HG03439 (cell line): ENCODE results near the gene ARHGAP15.
"Not testable (repeated sequence)": the region's sequence is repeated elsewhere in the genome, so short reads cannot be mapped to it uniquely, and the experiment has no call there.

Source experiments
- ATAC-seq: cut with Tn5 transposase; IDR thresholded peaks from one replicate; pipeline ENCODE4 v1.9.1; 2021; ENCODE audit warnings: mild to moderate bottlenecking, moderate library complexity; ENCODE audit not compliant: unreplicated experiment

ARHGAP15 gene

DNA sequence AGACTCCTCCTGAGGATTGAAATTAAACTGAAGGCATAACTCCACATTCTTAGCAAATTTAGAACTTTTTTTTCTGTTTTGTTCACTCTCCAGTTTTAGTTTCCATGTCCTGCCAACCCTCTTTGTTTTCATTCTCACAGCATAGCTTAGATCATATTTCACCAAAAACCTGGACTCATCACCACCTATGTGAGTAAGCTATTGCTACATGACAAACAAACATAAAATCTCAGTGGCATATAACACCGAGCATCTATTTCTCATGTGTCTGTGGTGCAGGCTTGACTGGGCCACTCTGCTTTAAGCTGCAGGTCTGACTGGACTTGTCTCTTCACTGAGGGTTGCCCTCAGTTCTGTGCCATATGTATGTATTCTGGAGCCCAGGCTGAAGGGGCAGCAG lies 385.2 kb downstream of the ARHGAP15 start:
- no peak for ATAC-seq

DNA sequence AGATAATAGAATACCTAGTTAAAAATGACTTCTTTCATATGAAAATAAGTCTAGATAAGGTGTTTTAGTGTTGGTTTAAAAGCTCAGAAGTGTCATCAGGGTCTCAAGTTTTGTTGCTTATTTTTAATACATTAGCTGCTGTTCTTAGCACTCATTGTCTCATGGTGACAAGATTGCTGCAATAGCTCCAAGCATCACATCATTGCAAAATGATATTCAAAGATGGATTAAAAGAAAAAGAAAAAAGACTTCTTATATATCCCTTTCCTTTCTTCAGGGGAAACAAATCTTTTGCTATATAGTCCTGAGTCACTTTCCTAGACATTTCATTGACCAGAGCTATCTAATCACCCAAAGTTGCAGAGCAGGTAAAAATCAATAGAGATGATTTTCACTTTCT lies 386.1 kb downstream of the ARHGAP15 start:
- no peak for ATAC-seq

DNA sequence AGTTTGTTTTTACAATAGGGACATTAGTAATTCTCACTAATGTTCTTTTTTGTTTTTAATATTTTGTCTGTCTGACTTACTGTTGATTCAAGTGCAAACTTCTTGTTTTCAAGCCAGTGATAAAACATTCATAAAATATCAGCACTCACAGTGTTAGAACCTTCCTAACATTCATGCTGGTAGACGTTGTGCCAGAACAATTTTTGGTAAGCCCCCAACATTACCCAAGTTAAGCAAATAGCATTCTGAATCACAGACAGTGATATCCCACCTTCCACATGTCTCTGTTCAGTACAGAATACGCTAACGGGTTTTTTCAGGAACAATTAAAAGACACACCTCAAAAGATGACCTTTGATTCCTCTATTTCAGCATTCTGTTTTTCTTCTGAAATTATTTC lies 390.3 kb downstream of the ARHGAP15 start:
- no peak for ATAC-seq

DNA sequence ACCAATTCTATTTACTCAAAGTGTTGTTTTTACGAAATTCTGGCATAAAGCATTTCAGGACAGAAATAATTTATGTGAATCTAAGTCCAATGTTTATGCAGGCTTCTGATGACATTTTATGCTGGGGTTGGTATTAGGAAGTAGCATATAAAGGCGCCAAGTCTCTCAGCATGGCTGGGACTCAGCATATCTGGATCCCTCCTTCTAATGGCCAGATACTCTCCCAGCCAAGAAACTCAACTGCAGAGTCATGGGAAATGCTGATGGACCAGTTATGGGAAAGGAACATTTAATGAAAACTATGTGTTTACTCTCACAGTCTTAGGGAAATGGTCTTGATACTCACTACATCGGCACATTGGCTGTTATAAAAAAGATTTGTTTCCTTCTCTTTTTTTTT lies 392.2 kb downstream of the ARHGAP15 start:
- no peak for ATAC-seq

DNA sequence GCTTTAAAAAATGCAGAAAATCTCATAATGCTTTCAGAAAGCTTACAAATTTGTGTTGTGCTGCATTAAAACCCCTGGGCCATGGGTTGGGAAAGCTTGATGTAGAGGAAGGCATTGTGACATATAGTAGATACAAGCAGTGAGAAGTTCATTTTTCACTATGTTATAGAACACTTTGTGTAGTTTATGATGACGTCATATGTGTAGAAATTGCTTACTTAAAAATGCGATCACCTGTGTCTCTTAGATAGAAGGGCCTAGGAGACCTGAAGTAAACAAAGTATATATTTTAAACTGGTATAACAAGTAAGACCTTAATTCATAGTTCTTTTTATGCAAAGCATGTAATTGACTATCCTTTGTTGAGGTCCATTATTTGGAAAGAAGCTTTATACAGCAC lies 393.5 kb downstream of the ARHGAP15 start:
- no peak for ATAC-seq

DNA sequence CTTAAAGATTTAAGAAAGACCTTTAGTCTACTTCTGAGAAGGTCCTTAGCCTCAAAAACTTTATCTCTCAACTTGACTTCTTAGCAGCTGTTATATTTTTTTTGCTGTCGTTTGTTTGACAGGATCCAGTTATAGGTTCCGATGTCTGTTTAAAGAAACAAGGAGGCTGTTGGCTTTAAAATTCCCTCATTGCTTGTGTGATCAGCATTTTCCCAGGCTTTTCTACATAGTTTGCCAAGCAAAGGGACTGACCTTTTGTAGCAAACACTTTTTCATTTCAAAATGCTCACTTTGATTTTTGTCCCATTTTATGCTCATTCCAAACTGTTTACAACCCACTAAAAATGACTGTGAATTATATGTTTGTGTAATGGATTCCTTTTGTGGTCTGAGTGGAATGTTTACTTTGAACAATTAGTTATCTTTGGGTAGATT lies 394.9 kb downstream of the ARHGAP15 start:
- no peak for ATAC-seq

DNA sequence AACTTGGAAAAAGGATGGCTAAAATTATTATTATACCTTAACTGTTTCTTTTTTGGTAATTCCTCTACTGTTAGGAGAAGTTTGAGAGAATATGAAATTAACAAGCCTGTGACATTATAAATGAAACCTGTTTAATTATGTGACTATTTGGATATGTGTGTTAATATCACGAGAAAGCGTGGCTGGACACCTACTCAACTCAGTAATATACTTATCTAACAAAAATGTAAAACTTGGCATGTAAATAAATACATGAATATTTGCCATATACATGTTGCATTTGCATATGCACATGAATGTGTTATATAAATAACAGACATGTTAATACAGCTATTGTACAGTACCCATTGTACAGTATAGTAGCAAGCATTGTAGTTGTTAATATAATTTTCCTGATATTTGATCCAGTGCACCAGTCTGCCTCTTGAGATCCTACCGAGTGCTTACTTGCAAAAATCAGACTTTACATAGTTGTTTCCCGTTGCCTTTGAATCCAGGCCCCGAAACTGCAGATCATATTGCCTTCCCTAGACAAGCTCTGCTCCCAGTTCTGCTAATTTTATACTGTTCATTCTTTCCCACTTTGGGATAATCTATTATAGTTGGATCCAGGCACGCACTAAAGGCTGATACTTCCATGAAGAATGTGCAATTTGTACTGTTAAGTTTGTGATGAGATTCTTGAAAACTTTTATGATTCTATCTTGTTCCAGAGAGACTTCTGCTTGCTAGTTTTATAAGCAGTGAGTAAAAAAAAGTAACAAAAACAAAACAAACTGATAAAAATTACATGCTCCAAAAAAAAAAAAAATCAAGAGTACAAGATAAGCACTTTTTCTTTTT lies 395.6 kb downstream of the ARHGAP15 start:
- ATAC-seq, result no peak

DNA sequence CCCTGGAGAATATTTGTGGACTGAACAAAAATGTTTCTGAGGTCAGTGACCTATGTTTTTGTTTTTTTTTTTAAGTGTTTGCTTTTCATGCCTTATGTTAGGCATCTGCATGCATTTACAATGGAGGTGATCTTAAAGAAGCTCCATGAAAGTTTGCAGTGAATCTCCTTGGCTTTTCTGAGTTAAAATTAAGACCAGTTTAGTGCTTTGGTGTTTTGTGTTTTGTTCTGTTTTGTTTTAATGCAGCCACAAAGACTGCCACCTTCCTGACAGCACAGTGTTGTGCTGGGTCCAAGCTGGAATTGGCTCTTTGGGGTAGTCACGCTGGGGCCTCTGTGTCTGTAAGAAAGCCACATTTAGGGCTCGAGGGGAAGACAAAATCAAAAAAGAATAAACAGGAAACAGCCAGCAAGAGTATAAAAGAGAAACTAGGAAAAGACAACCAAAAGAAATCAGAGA lies 396.2 kb downstream of the ARHGAP15 start:
- ATAC-seq, result no peak

DNA sequence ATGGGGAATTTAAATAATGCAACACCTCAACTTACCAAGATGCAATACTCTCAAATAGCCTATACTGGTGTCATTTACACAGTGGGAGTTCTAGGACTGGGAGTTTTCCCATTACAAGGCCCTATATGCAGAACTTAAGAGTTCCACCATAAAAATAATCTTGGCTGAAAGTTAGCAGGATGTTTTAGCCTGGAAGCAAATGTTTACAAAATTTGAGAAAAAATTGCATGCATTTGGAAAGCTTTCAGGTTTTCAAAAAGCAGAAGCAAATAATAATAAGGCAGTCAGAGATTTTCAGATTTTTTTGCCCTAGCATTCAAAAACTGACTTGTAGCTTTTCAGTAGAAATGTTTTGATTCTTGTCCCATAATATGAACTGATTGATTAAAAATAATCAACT lies 397.3 kb downstream of the ARHGAP15 start:
- no peak for ATAC-seq

DNA sequence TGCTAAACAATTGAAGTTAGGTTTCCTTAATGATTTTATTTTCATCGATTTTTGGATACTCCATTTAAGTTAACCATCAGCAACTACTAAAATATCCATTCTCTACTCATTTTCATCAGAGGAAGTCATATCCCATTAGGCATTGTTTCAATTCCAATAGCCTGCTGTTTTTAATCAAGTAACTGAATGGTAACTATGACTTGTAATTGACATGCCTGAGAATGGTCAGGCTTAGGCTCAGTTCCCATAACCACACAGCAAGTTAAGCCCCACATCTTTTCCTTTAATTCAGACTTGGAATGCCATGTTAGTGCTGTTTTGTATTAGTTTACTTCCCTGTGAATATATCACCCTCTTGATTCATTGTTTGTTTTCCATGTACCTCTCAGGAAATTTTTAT lies 398.8 kb downstream of the ARHGAP15 start:
- no peak for ATAC-seq

DNA sequence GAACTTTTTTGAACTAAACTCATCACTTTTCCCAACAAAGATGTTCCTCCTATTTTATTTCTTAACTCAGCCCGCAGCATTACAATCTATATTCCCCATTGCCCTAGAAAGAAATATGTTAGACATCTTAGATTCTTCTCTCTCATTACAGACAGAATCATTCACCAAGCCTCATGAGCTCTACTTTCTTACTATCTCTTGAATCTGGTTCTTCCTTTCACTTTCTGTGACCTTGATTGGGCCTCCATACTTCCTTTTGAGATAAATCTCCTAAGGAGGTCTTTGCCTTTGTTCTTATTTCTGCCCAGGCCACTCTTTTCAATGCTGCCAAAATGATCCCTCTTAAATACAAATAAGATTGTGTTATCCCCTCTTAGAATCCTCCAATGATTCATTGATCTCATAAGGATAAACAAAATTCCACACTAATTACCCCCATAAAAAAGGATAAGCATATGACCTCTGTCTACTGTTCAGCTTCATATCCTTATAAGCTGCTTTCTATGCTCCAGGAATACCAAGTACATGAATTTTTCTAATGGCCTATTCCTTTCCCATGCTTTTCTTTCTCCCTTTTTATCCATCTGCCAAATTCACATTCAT lies 400.0 kb downstream of the ARHGAP15 start:
- no peak for ATAC-seq

DNA sequence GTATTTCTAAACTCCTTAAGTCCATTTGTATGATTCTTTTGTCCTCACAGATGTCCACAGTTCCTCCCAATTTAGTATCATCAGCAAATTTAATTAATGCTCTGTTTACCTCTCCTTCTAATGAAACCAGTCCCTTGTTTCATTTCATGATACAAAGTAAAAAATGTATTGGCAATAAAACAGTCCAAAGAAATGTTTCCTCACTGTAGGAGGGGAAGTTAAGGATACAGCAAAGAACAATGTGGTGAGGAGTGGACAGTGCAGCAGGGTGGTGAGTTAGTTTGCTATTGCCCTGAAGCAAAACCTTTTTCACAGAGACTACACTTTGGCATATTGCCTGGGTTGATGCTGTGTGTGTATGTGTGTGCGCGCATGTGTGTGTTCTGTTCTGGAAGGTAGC lies 401.5 kb downstream of the ARHGAP15 start:
- ATAC-seq, result no peak

DNA sequence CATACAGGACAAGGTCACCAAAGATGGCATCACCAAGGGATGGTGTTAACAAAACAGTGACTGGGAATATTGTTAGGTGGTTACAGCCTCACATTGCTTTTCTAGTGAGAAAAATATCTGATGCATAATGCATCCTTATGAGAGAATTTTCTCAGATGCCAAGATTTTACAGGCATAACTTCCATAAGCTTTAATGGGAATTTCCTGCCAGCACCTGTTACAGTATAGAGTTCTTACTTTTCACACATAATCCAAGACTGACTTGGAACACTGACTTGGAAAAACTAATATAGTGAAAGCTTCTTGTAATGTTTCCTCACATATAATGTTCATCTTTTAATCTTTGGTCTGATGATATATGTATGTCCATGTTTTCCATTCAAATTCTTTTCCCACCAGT lies 402.8 kb downstream of the ARHGAP15 start:
- ATAC-seq, result no peak

DNA sequence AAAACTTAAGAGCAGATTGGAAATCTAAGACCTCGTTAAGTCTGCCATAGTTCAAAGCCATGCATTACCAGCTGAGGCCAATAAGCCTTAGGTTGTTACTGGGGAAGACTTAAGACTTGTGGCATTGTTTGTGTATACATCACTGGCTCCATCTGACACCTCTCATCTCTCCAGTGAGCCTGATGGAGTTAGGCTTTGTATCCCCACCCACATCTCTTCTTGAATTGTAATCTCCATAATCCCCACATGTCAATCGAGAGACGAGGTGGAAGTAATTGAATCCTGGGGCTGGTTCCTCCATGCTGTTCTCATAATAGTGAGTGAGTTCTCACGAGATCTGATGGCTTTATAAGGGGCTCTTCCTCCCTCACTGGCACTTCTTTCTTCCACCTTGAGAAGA lies 404.6 kb downstream of the ARHGAP15 start:
- no peak for ATAC-seq

DNA sequence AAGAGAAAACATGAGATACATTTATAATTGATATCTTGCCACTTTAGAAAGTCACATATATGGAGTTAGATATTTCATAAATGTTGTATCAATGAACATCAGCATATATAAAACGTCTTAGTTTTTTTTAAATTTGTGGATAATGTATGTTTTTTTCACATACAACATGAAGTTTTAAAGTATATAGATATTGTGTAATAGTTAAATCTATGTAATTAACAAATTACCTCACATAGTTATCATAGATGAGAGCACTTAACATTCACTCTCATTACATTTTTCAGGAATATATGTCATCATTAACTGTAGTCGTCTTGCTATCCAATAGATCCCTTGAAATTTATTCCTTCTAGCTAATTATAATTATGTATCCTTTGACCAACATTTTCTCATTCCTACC lies 406.6 kb downstream of the ARHGAP15 start:
- ATAC-seq, result no peak

DNA sequence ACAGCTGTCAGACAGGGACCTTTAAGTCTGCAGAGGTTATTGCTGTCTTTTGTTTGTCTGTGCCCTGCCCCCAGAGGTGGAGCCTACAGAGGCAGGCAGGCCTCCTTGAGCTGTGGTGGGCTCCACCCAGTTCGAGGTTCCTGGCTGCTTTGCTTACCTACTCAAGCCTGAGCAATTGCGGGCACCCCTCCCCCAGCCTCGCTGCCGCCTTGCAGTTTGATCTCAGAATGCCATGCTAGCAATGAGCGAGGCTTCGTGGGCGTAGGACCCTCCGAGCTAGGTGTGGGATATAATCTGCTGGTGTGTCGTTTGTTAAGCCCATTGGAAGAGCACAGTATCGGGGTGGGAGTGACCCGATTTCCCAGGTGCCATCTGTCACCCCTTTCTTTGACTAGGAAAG lies 412.7 kb downstream of the ARHGAP15 start:
- not testable (repeated sequence) for ATAC-seq

DNA sequence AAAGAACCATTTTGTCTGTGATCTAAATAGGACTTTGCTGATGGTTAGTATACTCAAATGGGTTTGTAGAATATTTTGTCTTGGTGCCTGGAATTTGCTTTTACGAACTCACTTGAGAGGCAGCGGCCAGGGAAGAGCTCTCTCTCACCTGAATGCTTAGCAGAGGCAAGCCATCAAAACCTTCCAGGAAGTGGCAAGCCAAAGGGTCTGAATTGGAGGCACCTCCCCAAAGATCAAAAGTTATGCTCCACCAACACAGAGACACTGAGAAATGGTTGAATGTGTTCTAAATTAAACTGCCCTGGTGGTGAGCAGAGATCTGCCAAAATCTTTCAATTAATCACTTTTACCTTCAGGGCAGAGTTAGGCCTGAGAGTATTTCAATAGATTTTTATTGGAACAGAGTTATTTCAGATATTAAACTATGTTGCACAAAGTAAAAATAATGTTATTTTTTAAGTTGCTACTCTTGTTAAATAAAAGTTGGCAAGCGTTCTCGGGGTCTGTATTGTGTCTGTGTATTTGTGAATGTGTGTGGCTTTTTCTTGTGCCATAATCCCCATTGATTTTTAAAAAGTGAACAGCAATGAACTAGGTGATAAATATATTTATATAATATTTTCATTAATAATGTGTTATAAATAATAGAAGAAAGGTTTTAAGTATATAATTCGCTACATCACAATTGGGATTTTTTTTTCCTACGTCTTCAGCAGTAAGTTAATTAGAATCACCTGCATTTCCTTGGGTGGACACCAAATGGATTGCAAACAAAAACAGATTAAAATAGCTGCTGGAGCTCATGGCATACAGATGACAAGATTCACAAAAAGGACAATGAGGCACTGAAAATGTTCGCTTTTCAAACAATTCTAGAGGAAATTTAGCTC lies 416.1 kb downstream of the ARHGAP15 start:
- ATAC-seq, result no peak

DNA sequence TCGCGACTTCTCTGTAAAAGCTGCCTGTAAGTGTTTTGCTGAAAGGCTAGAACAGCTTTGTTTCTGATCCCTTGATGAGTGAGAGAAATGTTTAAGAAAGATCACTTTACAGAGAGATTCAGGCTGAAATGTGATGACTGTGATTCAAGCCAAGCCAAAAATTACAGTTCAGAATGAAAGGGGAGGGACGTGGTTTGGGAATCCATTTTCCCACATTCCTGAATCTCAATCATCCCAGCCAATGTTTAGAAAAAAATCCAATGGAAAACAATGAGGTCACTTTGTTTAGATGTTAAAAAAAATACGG lies 416.7 kb downstream of the ARHGAP15 start:
- ATAC-seq, result no peak

DNA sequence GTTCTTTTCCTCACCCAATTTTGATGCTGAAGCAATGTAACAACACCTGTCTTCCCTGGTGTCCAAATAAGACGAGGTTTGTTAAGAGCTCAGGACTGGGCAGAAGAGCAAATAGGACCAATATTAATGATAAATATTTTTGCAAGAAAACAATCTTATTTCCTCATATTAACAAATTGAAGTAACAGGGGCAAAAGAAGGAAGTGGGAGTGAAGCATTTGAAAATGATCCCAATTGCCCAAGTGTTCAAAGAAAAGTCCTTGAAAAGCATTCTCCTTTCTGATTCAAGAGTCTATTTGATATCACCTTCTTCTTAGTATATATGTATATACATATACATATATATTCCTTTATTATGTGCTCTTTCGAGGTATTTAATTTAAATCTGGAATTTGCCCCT lies 418.8 kb downstream of the ARHGAP15 start:
- no peak for ATAC-seq

DNA sequence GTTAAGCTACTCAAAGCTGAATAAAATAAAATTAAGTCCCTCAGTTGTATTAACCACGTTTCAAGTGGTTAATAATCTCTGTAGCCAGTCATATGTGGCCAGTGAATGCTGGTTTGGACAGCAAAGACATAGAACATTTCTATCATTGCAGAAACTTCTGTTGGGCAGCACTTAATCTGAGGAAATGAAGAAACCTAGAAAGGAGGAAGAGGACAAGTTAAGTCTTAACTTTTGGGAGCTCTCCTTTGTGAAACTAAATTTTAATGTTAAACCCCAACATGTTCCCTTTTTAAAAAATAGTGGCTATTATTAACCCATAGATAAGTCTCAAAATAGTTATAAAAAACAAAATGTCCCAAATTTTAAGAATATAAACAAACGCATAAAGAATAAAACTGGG lies 421.3 kb downstream of the ARHGAP15 start:
- ATAC-seq, result no peak

DNA sequence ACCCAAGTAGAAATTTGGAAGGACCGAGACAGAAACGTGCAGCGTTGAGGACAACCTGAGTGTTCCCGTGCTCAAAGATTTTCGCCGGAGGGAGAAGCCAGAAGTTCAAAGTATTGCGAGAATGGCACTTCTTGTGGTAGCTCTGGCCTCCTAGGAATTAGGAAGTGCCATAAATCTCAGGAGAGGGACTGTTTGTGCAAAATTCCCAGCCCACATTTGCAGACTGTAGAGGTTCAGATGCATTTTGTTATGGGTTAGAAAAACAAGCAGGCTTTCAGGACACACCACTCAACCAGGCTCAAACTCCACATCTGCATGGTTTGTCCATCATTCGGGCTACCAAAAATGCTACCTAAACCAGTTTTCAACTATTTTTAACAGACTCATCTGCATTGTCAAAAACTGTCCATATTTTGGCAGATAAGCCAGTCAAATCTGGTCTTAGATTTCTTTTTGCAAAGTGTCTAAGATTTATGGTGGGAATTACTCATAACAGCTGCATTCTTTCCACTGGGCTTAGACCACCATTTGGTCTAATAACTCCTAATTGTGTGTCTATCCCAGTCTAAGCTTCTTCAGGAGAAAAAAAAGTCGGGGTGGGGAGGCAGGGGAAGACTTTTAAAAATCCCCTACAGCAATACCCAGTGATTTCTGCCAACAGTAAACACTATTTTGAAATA lies 422.9 kb downstream of the ARHGAP15 start:
- ATAC-seq, result no peak
